ENCODE results near the gene ERG. TPM values are rescaled to one million over a fixed set of nuclear protein-coding genes. Genes with fewer than 3 reads are reported as not detected.
A peak's percentile ranks its signal among the peaks of the same experiment; 100 is the strongest.

The ERG gene
- total and polyA plus RNA-seq, 2 donors (not counting 1 experiment from before 2014, with no cell fraction given) = under 0.01 TPM; not detected in 1

DNA sequence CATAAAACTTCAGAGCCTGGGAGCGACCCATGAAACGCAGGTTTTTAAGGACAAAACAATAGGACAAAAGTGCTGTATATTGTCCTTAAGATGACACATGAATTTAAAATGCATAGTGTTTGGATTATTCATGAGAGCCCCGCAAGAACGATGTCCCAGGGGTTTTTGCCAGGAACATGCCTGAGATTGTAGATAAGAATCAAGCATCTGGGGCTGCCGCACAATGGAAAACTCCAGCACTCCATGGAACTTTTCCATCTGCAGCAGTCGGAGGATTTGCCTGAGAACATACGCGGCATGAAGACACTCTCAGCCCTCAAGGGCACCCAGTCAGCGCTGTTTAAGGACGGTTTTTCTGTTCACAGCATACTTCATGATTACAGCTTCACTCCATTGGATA lies 5.3 kb upstream of the ERG start:
- DNase-seq (ENCODE audit: low read depth in 2 of 2) = peak; percentile 38 to 94
- Histone ChIP-seq H3K27ac (ENCODE audit: insufficient read depth, low read length) (no peak overlapping the region), H3K36me3 (ENCODE audit: control insufficient read depth, insufficient read depth, low read length) (no peaks in the 10 kb centered on the region), H3K4me3 (replicated peaks in 1 of 4; ENCODE audit: control extremely low read depth in 1 of 4, insufficient read depth in 1 of 4, low read depth in 3 of 4, low read length in 4 of 4) (no peak overlapping the region), H3K4me1 (ENCODE audit: control insufficient read depth, extremely low read depth, insufficient read depth, low read length) (peaks cover 4% of the 10 kb centered on the region), H2AFZ (ENCODE audit: low read length) (no peak overlapping the region), H3K27me3 (ENCODE audit: control insufficient read depth, insufficient read depth, low read length) (peaks cover 3% of the 10 kb centered on the region), H3K79me2 (ENCODE audit: control insufficient read depth, insufficient read depth, low read length) (no peaks in the 10 kb centered on the region), H4K20me1 (ENCODE audit: control insufficient read depth, extremely low read depth, insufficient read depth, low read length) (no peaks in the 10 kb centered on the region), H3K9ac (ENCODE audit: insufficient read depth, low read length) (no peak overlapping the region), H3K9me3 (ENCODE audit: control insufficient read depth, insufficient read depth, low read depth, low read length) (no peaks in the 10 kb centered on the region), H3K4me2 (ENCODE audit: extremely low read depth, insufficient read depth, low read length) (peak overlapping the region; percentile 48)
- TF ChIP-seq, protein P1, sequence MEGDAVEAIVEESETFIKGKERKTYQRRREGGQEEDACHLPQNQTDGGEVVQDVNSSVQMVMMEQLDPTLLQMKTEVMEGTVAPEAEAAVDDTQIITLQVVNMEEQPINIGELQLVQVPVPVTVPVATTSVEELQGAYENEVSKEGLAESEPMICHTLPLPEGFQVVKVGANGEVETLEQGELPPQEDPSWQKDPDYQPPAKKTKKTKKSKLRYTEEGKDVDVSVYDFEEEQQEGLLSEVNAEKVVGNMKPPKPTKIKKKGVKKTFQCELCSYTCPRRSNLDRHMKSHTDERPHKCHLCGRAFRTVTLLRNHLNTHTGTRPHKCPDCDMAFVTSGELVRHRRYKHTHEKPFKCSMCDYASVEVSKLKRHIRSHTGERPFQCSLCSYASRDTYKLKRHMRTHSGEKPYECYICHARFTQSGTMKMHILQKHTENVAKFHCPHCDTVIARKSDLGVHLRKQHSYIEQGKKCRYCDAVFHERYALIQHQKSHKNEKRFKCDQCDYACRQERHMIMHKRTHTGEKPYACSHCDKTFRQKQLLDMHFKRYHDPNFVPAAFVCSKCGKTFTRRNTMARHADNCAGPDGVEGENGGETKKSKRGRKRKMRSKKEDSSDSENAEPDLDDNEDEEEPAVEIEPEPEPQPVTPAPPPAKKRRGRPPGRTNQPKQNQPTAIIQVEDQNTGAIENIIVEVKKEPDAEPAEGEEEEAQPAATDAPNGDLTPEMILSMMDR (conservative IDR thresholded peaks at IDR 0.05 in 1 of 2, IDR thresholded peaks at IDR 0.05 in 1 of 2; ENCODE audit: low read depth in 1 of 2, low read length in 2 of 2) = no peak
- TF ChIP-seq EZH2 (IDR thresholded peaks at IDR 0.05; ENCODE audit: low read length, missing control alignments) = no peak

DNA sequence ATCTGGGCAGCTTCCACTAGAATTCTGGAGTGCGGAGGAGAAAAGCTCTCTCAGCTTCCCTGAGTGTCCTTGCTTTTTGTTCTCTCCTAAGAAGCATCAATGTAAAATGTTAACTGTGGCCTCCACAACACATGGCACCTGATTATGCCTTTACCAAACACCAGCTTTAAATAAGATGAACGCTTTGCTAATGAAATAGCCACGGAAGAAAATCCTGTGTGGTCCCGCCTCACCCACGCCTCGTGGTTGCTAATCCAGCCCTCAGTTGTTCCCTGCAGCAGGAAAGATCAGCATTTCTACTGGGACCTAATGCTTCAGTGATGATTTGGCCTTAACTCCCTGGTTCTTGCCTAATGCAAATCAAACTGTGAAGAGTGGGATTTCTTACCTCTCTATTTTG lies 1.8 kb upstream of the ERG start:
- Histone ChIP-seq H3K9ac (ENCODE audit: insufficient read depth, low read length) (no peak overlapping the region), H3K27ac (ENCODE audit: insufficient read depth, low read length) (no peak overlapping the region), H3K4me2 (ENCODE audit: extremely low read depth, insufficient read depth, low read length) (no peak overlapping the region), H4K20me1 (ENCODE audit: control insufficient read depth, extremely low read depth, insufficient read depth, low read length) (no peaks in the 10 kb centered on the region), H3K4me1 (ENCODE audit: control insufficient read depth, extremely low read depth, insufficient read depth, low read length) (peaks cover 4% of the 10 kb centered on the region), H2AFZ (ENCODE audit: low read length) (no peak overlapping the region), H3K79me2 (ENCODE audit: control insufficient read depth, insufficient read depth, low read length) (no peaks in the 10 kb centered on the region), H3K4me3 (replicated peaks in 1 of 4; ENCODE audit: control extremely low read depth in 1 of 4, insufficient read depth in 1 of 4, low read depth in 3 of 4, low read length in 4 of 4) (no peak overlapping the region), H3K36me3 (ENCODE audit: control insufficient read depth, insufficient read depth, low read length) (no peaks in the 10 kb centered on the region), H3K9me3 (ENCODE audit: control insufficient read depth, insufficient read depth, low read depth, low read length) (no peaks in the 10 kb centered on the region), H3K27me3 (ENCODE audit: control insufficient read depth, insufficient read depth, low read length) (no peaks in the 10 kb centered on the region)
- DNase-seq (ENCODE audit: low read depth in 2 of 2) = no peak
- TF ChIP-seq, protein P1 (conservative IDR thresholded peaks at IDR 0.05 in 1 of 2, IDR thresholded peaks at IDR 0.05 in 1 of 2; ENCODE audit: low read depth in 1 of 2, low read length in 2 of 2) = no peak
- TF ChIP-seq EZH2 (IDR thresholded peaks at IDR 0.05; ENCODE audit: low read length, missing control alignments) = no peak

DNA sequence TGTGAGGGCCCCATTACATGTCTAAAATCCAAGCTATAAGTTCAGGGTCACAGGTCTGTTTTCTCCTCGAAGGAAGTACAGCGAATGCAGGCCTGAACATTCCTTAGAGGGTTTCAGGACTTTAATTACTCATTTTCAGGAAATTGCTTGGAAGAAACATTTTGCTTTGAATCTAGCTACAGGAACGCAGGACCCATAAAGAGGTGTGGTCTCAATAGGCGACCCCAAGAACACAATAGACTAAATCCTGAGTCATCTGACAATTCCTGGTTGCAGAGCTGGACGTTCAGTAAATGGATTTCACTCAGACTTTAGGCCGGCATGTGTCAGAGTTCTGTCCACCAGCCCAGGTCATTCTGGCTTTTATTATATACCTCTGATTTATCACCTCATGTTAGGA lies 1.0 kb upstream of the ERG start:
- Histone ChIP-seq H3K4me3 (replicated peaks in 1 of 4; ENCODE audit: control extremely low read depth in 1 of 4, insufficient read depth in 1 of 4, low read depth in 3 of 4, low read length in 4 of 4) (no peak overlapping the region), H3K4me1 (ENCODE audit: control insufficient read depth, extremely low read depth, insufficient read depth, low read length) (peaks cover 4% of the 10 kb centered on the region), H4K20me1 (ENCODE audit: control insufficient read depth, extremely low read depth, insufficient read depth, low read length) (no peaks in the 10 kb centered on the region), H3K27ac (ENCODE audit: insufficient read depth, low read length) (no peak overlapping the region), H3K36me3 (ENCODE audit: control insufficient read depth, insufficient read depth, low read length) (no peaks in the 10 kb centered on the region), H3K9ac (ENCODE audit: insufficient read depth, low read length) (no peak overlapping the region), H2AFZ (ENCODE audit: low read length) (no peak overlapping the region), H3K27me3 (ENCODE audit: control insufficient read depth, insufficient read depth, low read length) (no peaks in the 10 kb centered on the region), H3K79me2 (ENCODE audit: control insufficient read depth, insufficient read depth, low read length) (no peaks in the 10 kb centered on the region), H3K4me2 (ENCODE audit: extremely low read depth, insufficient read depth, low read length) (no peak overlapping the region), H3K9me3 (ENCODE audit: control insufficient read depth, insufficient read depth, low read depth, low read length) (no peaks in the 10 kb centered on the region)
- DNase-seq (ENCODE audit: low read depth in 2 of 2) = peak in 1 of 2 donors; percentile 60
- TF ChIP-seq, protein P1 (conservative IDR thresholded peaks at IDR 0.05 in 1 of 2, IDR thresholded peaks at IDR 0.05 in 1 of 2; ENCODE audit: low read depth in 1 of 2, low read length in 2 of 2) = no peak
- no peak for TF ChIP-seq EZH2 (IDR thresholded peaks at IDR 0.05; ENCODE audit: low read length, missing control alignments)

Measured in fibroblast of lung (primary cell).